Neutrophil (primary cell): ENCODE data around the gene NISCH.

Experiments
- H3K27ac ChIP-seq: fragments of 200-600 bp; sonication (generic); 2 replicates; pipeline ENCODE4 v1.5.1; 2016; ENCODE audit warnings: mild to moderate bottlenecking, moderate library complexity
- H3K27me3 ChIP-seq: fragments of 200-600 bp; sonication (generic); 2 replicates; pipeline ENCODE4 v1.6.0; 2016; ENCODE audit warnings: mild to moderate bottlenecking
- H3K36me3 ChIP-seq: fragments of 200-600 bp; sonication (generic); 2 replicates; pipeline ENCODE4 v1.5.1; 2017
- H3K4me1 ChIP-seq, 2 experiments: fragments of 200-600 bp in 1 of 2; sonication (generic) in 1 of 2; 1 replicate in 1 of 2; 2 replicates in 1 of 2; pipeline versions ENCODE4 v1.5.1 to v1.6.1; 2013 to 2016; ENCODE audit warnings: low read depth in 1 of 2, low read length in 1 of 2, mild to moderate bottlenecking in 1 of 2, moderate library complexity in 1 of 2; ENCODE audit not compliant: control insufficient read depth in 1 of 2, insufficient read depth in 1 of 2
- H3K4me3 ChIP-seq, 2 experiments: fragments of 200-600 bp in 1 of 2; sonication (generic) in 1 of 2; 1 replicate in 1 of 2; 2 replicates in 1 of 2; pipeline ENCODE4 v1.5.1; 2013 to 2016; ENCODE audit warnings: low read depth in 1 of 2, low read length in 1 of 2, mild to moderate bottlenecking in 1 of 2, moderate library complexity in 1 of 2
- H3K9me3 ChIP-seq: fragments of 200-600 bp; sonication (generic); 2 replicates; pipeline ENCODE4 v1.5.1; 2016
- TF ChIP-seq, protein P1 (sequence below): fragments of 200-600 bp; sonication (generic); IDR thresholded peaks from 2 replicates; pipeline ENCODE4 v1.5.1; 2016; ENCODE audit warnings: antibody characterized with exemption

NISCH gene

DNA sequence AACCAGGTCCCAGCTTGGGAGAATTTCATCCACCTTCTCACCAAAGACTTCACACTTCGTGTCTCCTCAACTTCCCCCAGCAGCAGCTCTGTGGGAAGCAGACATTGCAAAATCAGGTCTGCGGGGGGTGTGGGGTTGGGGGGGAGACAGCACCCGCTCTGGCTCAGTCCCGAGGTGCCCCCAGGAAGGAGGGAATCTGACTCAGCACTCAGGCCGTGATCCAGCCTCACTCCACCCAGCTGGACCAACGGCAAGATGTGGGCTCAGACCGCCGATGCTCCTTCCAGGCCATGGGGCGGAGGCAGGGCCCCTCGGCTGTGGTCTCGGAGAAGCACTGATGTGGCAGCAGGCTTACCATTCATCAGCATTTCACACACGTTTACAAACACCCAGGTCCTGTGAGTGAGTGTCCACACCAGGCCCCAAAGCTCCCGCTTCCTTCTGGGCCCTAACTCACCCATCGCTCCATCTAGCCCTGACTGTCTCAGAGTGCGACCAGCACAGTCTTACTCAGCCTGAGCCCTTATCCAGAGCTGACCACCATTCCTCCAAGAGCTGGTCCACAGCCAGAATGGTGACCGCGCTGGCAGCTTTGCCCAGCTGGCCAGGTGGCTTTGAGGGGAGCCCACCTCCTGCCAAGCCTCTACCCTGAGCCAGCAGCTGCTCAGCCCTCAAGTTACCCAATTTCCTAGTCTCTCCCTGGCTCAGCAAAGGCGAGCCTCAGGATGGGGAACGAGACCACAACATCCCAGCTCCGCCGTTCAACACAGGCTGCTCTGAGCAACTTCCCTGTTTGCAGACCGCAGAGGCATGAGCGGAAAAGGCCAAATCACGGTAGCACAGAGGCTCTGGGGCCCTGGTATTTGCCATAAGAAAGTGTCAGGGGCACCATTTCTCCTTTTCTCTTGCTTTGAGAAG lies 43.0 kb downstream of the NISCH start:
- Histone ChIP-seq H3K9me3 (no peaks in the 10 kb centered on the region), H3K4me3 (peak overlapping the region; percentile 21 to 37), H3K27me3 (peaks cover 77% of the 10 kb centered on the region), H3K36me3 (peaks cover 3% of the 10 kb centered on the region), H3K4me1 (peaks cover 22 to 29% of the 10 kb centered on the region in 2 experiments), H3K27ac (peak overlapping the region; percentile 79)
- TF ChIP-seq, protein P1, sequence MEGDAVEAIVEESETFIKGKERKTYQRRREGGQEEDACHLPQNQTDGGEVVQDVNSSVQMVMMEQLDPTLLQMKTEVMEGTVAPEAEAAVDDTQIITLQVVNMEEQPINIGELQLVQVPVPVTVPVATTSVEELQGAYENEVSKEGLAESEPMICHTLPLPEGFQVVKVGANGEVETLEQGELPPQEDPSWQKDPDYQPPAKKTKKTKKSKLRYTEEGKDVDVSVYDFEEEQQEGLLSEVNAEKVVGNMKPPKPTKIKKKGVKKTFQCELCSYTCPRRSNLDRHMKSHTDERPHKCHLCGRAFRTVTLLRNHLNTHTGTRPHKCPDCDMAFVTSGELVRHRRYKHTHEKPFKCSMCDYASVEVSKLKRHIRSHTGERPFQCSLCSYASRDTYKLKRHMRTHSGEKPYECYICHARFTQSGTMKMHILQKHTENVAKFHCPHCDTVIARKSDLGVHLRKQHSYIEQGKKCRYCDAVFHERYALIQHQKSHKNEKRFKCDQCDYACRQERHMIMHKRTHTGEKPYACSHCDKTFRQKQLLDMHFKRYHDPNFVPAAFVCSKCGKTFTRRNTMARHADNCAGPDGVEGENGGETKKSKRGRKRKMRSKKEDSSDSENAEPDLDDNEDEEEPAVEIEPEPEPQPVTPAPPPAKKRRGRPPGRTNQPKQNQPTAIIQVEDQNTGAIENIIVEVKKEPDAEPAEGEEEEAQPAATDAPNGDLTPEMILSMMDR, result no peak

DNA sequence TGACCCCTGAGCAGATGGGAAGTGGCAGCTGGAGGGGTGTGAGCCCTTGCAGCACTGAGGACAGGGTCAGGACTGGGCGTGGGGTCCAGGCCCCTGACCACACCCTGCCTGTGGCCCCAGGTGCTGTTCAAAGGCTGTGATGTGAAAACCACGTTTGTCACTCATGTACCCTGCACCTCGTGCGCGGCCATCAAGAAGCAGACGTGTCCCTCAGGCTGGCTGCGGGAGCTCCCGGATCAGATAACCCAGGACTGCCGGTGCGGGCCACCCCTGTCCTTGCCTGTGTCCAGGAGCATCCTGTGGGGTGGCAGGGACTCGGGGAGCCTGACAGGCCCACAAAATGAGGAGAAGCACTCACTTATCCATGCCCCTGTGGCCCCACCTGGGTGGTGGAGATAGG lies 45.6 kb downstream of the NISCH start:
- Histone ChIP-seq H3K36me3 (no peaks in the 10 kb centered on the region), H3K4me3 (no peak overlapping the region), H3K27ac (no peak overlapping the region), H3K9me3 (no peaks in the 10 kb centered on the region), H3K27me3 (peaks cover 66% of the 10 kb centered on the region), H3K4me1 (peaks cover 22% of the 10 kb centered on the region in 2 experiments)
- TF ChIP-seq, protein P1, result no peak

DNA sequence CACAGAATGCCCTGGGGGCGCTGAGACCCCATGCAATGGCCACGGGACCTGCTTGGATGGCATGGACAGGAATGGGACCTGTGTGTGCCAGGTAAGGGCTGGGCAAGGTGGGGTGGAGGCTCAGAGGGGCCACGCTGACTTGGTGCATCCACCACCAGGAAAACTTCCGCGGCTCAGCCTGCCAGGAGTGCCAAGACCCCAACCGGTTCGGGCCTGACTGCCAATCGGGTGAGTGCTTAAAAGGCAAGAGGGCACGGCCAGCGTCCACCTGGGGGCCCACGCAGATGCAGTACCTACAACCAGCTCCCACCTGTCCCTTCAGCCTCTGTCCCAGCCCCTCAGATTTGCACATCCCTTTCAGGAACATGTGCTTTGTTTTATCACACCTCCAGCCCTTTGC lies 46.6 kb downstream of the NISCH start:
- H3K4me1 ChIP-seq, result peaks cover 22% of the 10 kb centered on the region in 2 experiments
- no peaks in the 10 kb centered on the region for H3K9me3 ChIP-seq
- no peak overlapping the region for H3K4me3 ChIP-seq
- peaks cover 57% of the 10 kb centered on the region for H3K27me3 ChIP-seq
- no peak overlapping the region for H3K27ac ChIP-seq
- no peaks in the 10 kb centered on the region for H3K36me3 ChIP-seq
- TF ChIP-seq, protein P1, result no peak

DNA sequence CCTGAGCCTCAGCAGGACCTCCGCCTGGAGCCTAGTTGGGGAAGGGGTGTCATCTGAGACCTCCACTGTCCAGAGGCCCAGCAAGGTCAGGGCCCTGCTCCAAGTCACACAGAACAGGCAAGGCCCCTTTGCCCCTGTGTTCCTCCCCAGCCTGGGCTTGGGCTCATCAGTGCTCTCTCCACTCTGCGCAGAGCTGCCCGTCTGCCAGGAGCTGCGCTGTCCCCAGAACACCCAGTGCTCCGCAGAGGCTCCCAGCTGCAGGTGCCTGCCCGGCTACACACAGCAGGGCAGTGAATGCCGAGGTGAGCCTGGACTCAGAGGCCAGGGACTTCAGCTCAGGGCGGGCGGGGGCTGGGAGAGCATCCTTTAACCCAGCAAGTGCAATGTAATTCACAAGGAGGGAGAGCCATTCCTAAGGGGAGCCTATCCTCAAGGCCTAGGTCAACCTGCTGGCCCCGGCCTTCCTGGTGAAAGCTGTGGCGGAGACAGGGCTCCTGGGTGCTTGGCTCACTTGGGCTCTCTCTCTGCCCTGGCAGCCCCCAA lies 47.5 kb downstream of the NISCH start:
- TF ChIP-seq, protein P1, result no peak
- Histone ChIP-seq H3K27me3 (peaks cover 48% of the 10 kb centered on the region), H3K27ac (no peak overlapping the region), H3K4me1 (peaks cover 15 to 16% of the 10 kb centered on the region in 2 experiments), H3K9me3 (no peaks in the 10 kb centered on the region), H3K36me3 (no peaks in the 10 kb centered on the region), H3K4me3 (no peak overlapping the region)

DNA sequence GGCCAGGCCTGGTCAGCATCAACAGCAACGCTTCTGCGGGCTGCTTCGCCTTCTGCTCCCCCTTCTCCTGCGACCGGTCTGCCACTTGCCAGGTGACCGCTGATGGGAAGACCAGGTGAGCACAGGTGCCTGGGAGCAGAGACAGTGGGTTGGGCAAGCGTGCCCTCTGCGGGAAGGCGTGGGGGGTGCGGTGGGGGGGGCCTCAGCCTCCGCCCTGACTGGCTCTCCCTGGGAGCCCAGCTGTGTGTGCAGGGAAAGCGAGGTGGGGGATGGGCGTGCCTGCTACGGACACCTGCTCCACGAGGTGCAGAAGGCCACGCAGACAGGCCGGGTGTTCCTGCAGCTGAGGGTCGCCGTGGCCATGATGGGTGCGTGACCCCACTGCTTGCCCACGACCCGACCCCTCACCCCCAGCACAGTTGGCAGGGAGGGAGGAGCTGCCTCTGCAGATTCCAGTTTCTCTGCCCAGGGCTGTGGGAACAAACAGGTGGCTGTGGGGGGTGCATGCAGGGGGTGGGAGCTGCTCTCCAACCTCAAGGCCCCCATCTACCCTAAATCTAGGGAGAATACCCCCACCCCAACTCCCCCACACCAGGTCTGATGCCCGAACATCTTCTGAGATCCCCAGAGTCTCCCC lies 48.5 kb downstream of the NISCH start:
- TF ChIP-seq, protein P1, result no peak
- H3K4me3 ChIP-seq, result no peak overlapping the region
- H3K27ac ChIP-seq, result no peak overlapping the region
- H3K9me3 ChIP-seq, result no peaks in the 10 kb centered on the region
- no peaks in the 10 kb centered on the region for H3K36me3 ChIP-seq
- H3K27me3 ChIP-seq, result peaks cover 48% of the 10 kb centered on the region
- H3K4me1 ChIP-seq, result peaks cover 5 to 6% of the 10 kb centered on the region in 2 experiments
